Fibroblast of skin of scalp (primary cell): ENCODE results near the gene GALNT13.

Experiments used
- DNase-seq: peaks from one replicate; pipeline ENCODE4 v3.0.0-alpha.2; 2013

Gene GALNT13

DNA sequence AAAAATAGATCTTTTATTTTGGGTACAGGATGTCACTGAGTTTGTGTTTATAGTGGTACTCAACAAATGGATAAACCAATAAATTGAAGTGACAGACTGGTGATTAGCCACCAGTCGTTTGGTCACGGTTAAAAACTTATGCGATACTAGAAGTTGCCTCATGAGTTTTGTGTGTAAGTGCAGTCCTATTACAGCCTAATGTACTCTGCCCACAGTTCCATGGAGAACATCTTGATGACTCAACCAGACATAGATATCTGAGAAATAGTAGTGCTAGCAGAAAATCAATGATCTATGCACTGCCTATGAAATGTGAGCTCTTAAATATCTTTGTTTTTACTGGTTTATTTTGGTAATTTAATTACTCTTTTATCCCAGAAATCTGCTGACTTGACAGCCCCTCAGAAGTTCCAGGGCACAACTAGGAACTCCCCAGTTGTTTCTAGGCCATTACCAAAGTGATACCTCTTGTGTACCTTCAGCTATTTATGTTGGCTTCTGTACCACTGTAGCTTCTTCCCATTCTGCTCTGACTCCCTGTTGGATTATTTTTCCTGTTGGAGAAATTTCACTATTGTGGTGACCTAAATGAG, 617.6 kb downstream of the GALNT13 start:
- no peak for DNase-seq

DNA sequence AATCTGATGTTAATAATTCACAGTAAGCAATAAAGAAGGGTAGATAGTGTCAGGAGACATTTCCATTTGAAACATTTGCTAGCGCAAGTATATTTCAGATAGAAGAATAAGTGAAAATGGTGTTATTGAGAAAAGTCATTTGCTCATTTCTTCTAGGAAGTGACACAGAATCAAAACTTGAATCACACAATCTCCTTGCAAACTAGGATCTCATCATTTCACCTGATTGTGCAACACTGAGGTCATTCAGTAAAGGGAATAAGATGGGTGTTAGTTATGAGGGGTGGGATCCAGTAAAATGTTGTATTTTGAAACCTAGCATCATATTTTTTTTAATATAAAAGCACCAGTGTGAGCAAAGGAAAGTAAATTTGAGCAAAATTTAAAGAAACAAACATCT, 618.8 kb downstream of the GALNT13 start:
- DNase-seq = no peak

DNA sequence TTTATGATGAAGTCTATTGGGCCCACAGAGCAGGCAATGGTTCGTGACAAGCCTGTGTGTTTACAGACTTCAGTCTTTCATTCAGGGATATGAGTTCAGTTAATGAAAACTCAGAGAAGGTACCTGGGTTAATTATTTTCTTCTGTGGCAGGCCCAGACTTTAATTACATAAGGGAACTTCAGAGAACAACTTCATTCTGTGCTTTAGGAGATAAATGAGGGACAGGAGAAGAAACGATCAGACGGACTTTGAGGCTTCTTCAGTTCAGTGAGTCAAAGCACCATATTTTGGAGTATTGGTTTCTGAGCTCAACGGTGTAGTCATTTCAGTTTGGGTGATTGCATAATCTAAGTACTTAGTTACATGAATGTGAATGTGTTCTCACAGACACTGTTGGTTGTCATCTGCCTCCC, 623.7 kb downstream of the GALNT13 start:
- DNase-seq = no peak

DNA sequence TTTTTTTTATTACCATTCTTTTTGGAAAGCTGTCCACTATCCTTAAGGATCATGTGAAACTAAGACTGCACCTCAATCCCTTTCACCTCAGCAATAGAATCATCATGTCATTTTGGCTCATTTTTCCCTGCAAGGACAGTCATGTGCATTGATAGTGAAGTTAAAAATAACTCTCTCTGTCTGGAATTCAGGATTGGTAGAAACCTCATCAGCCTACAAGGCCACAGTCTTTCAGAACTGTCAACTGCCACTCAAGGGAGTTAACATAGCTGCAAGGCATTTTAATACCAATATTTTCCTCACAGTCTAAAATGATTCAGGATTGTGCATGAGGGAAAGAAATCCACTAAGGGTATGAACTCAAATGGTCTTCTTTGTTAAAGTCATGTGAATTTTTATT, 625.3 kb downstream of the GALNT13 start:
- DNase-seq = no peak
